Effector CD8-positive, alpha-beta T cell (primary cell): ENCODE data around the gene TRIM74.
"Not testable (repeated sequence)": the region's sequence is repeated elsewhere in the genome, so short reads cannot be mapped to it uniquely, and the experiment has no call there.

Experiments
- DNase-seq: peaks from one replicate; lab custom pipeline; 2025; lab: John Stamatoyannopoulos, UW

TRIM74 gene

GRCh38 chr7:72960029-72960428, 9.2 kb downstream of the TRIM74 start:
- not testable (repeated sequence) for DNase-seq

GRCh38 chr7:72954563-72955198, 14.6 kb downstream of the TRIM74 start:
- DNase-seq: not testable (repeated sequence)

GRCh38 chr7:72953901-72954562, 15.2 kb downstream of the TRIM74 start:
- not testable (repeated sequence) for DNase-seq

GRCh38 chr7:72950432-72950831, 18.8 kb downstream of the TRIM74 start:
- not testable (repeated sequence) for DNase-seq

GRCh38 chr7:72949686-72950085, 19.6 kb downstream of the TRIM74 start:
- DNase-seq: not testable (repeated sequence)

- DNase-seq: not testable (repeated sequence)
Observed at GRCh38 chr7:72949276-72949675, 20.0 kb downstream of the TRIM74 start.

- DNase-seq: not testable (repeated sequence)
Observed at GRCh38 chr7:72948714-72949113, 20.6 kb downstream of the TRIM74 start.

- not testable (repeated sequence) for DNase-seq
Observed at GRCh38 chr7:72946130-72946745, 23.0 kb downstream of the TRIM74 start.

- not testable (repeated sequence) for DNase-seq
Observed at GRCh38 chr7:72945597-72945996, 23.7 kb downstream of the TRIM74 start.

GRCh38 chr7:72944937-72945336, 24.3 kb downstream of the TRIM74 start:
- DNase-seq: not testable (repeated sequence)

GRCh38 chr7:72942956-72943355, 26.3 kb downstream of the TRIM74 start:
- not testable (repeated sequence) for DNase-seq

GRCh38 chr7:72942022-72942705, 27.1 kb downstream of the TRIM74 start:
- DNase-seq: not testable (repeated sequence)

- not testable (repeated sequence) for DNase-seq
Observed at GRCh38 chr7:72928216-72928615, 41.0 kb downstream of the TRIM74 start.

GRCh38 chr7:72927791-72928190, 41.5 kb downstream of the TRIM74 start:
- not testable (repeated sequence) for DNase-seq

GRCh38 chr7:72925546-72926120, 43.6 kb downstream of the TRIM74 start:
- DNase-seq: no peak

GRCh38 chr7:72924733-72925545, 44.3 kb downstream of the TRIM74 start, which contains the start of gene POM121:
Gene POM121, plus strand, starts transcription at chr7:72925095. Its CDS starts 27 bp downstream, at chr7:72925122.
- peak; percentile 71 for DNase-seq

- DNase-seq: no peak
Observed at GRCh38 chr7:72924386-72924732, 44.9 kb downstream of the TRIM74 start.

- DNase-seq: no peak
Observed at GRCh38 chr7:72919256-72919775, 50.0 kb downstream of the TRIM74 start.

- peak; percentile 14 for DNase-seq
Observed at GRCh38 chr7:72914756-72915525, 54.3 kb downstream of the TRIM74 start.

GRCh38 chr7:72913750-72914149, 55.5 kb downstream of the TRIM74 start:
- not testable (repeated sequence) for DNase-seq
